Non-pigmented ciliary epithelial cell (primary cell): Measurements from ENCODE around the gene TAF11L3.
"Not testable (repeated sequence)": the region's sequence is repeated elsewhere in the genome, so short reads cannot be mapped to it uniquely, and the experiment has no call there.

ENCODE experiments used
- DNase-seq: peaks from one replicate; pipeline ENCODE4 v3.0.0-alpha.2; 2010; ENCODE audit warnings: low read depth

TAF11L3 gene

GRCh38 chr5:17518067-17518466, at the start of gene TAF11L3:
Gene TAF11L3 (plus strand): TSS chr5:17518367.
- DNase-seq = not testable (repeated sequence)

GRCh38 chr5:17470064-17470463, 48.1 kb upstream of the TAF11L3 start:
- no peak for DNase-seq

- not testable (repeated sequence) for DNase-seq
These were observed 43.1 kb upstream of the TAF11L3 start for GRCh38 chr5:17475064-17475463.

DNA sequence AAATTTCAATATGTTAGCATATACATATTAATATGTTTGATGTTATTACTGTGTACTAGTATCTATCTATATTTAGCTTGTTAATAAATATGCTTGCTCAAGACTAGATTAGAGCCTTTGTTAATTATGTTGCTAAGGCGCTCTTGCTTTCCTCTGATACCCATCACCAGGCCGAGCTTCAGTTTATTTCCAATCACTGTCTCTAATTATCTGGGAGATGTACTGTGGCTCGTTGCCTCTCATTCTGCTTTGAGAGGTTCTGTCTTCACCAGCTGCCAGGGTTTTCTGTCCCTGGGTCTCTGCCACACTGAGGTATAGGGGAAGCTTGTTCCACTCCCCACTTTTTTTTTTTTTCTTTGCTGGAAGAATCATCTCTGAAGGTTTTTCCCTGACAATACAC, 41.1 kb upstream of the TAF11L3 start:
- DNase-seq = no peak

DNA sequence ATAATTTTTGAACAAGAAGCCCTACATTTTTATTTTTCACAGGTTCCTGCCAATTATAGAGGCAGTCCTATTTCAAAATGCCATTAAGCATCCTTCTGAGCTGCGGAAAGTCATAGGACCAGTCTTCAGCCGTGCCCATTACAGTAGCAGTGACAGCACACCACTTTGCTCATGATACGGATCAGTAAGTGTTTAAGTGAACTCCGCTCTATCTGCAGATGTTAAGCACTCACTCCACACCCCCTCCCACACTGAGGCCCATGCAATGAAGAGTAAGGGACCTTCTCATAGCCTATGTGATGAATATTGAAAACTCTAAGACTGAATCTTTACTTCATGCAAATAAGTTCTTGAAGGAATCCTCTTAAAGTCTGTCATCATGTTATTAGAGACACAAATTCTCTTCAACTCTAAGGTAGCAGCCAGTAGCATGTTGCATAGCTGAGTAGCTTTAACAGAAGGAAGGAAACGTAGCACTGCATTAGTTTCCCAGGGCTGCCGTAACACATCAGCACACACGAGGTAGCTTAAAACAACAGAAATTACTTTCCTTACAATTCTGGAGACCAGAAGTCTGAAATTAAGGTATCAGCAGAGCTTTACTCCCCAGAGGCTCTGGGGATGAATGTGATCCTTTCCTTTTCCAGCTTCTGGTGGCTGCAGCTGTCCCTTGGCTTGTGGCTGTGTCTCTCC, 40.4 kb upstream of the TAF11L3 start:
- no peak for DNase-seq

- no peak for DNase-seq
These were observed 36.8 kb upstream of the TAF11L3 start for GRCh38 chr5:17481378-17481777.

DNA sequence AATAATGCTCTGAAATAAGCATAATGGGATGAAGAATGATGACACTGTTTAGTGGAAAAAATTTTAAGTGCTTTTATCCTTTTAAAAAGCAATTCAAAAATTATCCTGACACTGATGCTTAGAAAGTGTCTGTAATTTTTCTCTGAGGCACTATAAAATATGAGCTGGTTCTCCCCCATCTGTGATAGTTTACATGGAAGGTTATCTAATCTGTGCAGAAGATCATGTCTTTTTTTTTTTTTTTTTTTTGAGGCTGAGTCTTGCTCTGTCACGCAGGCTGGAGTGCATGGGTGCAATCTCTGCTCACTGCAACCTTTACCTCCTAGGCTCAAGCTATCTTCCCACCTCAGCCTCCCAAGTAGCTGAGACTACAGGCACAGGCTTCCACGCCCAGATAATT, 35.4 kb upstream of the TAF11L3 start:
- DNase-seq = no peak

- DNase-seq = not testable (repeated sequence)
These were observed 31.5 kb upstream of the TAF11L3 start for GRCh38 chr5:17486464-17487173.

DNA sequence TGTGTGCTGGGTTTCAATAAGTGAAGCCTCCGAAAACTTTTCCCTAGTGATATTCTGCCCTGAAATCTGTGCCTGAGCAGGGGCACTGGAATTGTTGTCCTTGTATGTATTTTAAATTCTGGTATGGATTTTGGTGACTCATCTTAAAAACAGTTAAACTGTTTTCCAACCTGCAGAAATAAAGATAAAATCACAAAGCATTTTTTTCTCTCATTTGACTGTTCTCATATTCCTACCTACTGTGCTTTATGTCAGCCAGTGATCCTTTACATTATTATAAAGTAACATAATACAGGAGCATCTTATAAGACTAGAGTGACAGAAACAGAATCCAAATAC, 31.0 kb upstream of the TAF11L3 start:
- no peak for DNase-seq

- DNase-seq = not testable (repeated sequence)
These were observed 26.9 kb upstream of the TAF11L3 start for GRCh38 chr5:17491257-17491656.

DNA sequence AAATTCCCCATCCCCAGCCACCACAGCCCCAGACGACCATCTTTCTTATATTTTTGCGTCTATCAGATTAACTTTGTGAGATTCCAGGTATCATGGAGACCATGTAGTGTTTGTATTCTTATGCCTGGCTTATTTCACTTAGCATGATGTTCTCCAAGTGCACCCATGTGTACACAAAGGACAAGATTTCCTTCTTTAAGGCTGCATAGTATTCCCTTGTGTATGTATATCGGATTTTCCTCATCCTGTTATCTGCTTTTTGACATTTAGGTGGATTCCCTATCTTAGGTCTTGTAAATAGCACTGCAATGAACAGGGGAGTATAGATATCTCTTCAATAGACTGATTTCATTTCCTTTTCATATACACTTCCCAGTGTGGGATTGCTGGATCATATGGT, 25.4 kb upstream of the TAF11L3 start:
- no peak for DNase-seq

- DNase-seq = no peak
These were observed 20.7 kb upstream of the TAF11L3 start for GRCh38 chr5:17497446-17497845.

- DNase-seq = not testable (repeated sequence)
These were observed 20.2 kb upstream of the TAF11L3 start, which contains the start of gene TAF11L2 for GRCh38 chr5:17497931-17498330. Gene TAF11L2 (plus strand): TSS chr5:17498231.

- DNase-seq = no peak
These were observed 6.3 kb upstream of the TAF11L3 start for GRCh38 chr5:17511775-17512325.

GRCh38 chr5:17517526-17517925, 641 bp upstream of the TAF11L3 start:
- not testable (repeated sequence) for DNase-seq

GRCh38 chr5:17519508-17519907, 1.3 kb downstream of the TAF11L3 start:
- not testable (repeated sequence) for DNase-seq

DNA sequence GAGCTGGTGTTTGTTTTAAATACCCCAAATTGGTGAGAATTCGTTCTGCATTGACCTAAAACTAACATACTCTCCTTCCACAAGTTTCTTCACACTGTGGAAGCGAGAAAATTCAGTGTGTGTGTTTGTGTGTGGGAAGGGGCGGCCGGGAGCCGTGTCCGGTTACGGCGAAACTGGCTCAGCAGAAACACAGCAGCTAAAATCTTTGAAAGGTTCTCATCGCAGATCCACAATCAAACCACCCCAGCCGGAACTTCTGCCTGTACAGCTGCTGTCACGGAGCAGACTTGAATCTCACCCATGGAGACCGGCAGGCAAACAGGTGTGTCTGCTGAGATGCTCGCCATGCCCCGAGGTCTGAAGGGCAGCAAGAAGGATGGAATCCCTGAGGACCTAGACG, 3.3 kb downstream of the TAF11L3 start, which contains the start of gene TAF11L4:
TSS of gene TAF11L4 (plus strand) at position 301 of the 400 bp plus-strand sequence.
- DNase-seq = not testable (repeated sequence)

- not testable (repeated sequence) for DNase-seq
These were observed 6.8 kb downstream of the TAF11L3 start, which contains the start of gene TAF11L5 for GRCh38 chr5:17524935-17525334. Gene TAF11L5 (plus strand): TSS chr5:17525235.

DNA sequence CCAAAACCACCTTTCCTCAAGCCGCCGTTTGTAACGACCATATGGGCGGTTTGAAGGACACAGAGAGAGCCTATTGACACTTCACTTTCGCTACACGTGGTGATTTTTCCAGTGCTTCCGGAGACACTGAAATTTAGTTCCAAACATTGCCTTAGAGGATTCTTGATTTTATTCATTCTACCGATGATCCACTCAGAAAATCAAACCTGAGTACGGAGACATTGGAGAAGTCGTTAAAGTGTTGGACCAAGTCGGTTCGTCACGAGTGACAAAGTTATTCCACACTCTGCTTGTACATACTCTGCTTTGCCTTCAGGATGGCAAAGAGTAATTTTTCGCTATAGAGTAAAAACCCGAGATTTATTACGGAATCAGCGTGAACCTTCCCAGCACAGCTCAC, 8.3 kb downstream of the TAF11L3 start:
- DNase-seq = not testable (repeated sequence)

- not testable (repeated sequence) for DNase-seq
These were observed 10.2 kb downstream of the TAF11L3 start, which contains the start of gene TAF11L6 for GRCh38 chr5:17528369-17528768. Gene TAF11L6 (plus strand): TSS chr5:17528669.
